ENCODE data around the gene TACSTD2. TPM values are rescaled to one million over a fixed set of nuclear protein-coding genes. Genes with fewer than 3 reads are reported as not detected.

Gene TACSTD2
- total and polyA plus RNA-seq, 2 of the 13 experiments (the other 11 are each of a cell fraction or from before 2014, with no cell fraction given): not detected

- in situ Hi-C loops (cut with HindIII; ENCODE audit: extremely low pct_ligation_motif_present, low pct_unique_long_range_greater_than_20kb) (no loop called here), intact Hi-C loops (cut with micrococcal nuclease; ENCODE audit: unreplicated experiment) (no loop called here)
- H3K36me3 ChIP-seq (replicated peaks in 1 of 2; ENCODE audit: control insufficient read depth in 1 of 2, insufficient read depth in 2 of 2, low read length in 2 of 2): no peaks in the 10 kb centered on the region
- no peak overlapping the region for H2AFZ ChIP-seq (ENCODE audit: low read length)
- H3K9ac ChIP-seq (ENCODE audit: insufficient read depth, low read depth, low read length): no peak overlapping the region
- BruUV-seq (replicated peaks): no TSS peak
- no peak overlapping the region for H3K4me2 ChIP-seq (ENCODE audit: low read depth, low read length)
- no peak overlapping the region for H3K27ac ChIP-seq (ENCODE audit: extremely low read length, insufficient read depth, low read length)
- POLR2A ChIA-PET: no interaction called here
- no peaks in the 10 kb centered on the region for H3K79me2 ChIP-seq (ENCODE audit: insufficient read depth, low read length)
- no peaks in the 10 kb centered on the region for H3K9me3 ChIP-seq (ENCODE audit: low read length)
- WGBS (ENCODE audit: low lambda C conversion rate): 0% methylated on average over 2 of the region's 2 CpGs
- H4K20me1 ChIP-seq (ENCODE audit: insufficient read depth, low read length): no peaks in the 10 kb centered on the region
- no peak overlapping the region for H3K4me3 ChIP-seq (replicated peaks in 1 of 3; ENCODE audit: insufficient read depth in 1 of 3, low read depth in 2 of 3, low read length in 3 of 3)
- CTCF ChIA-PET (ENCODE audit: low intra/inter-chr PET ratio, low total read pairs): no interaction called here
- ATAC-seq (no peak), FAIRE-seq (no peak), DNase-seq (ENCODE audit: low spot score) (no peak)
- H3K4me1 ChIP-seq (ENCODE audit: insufficient read depth, low read length): peaks cover 28% of the 10 kb centered on the region
- peaks cover 0 to 3% of the 10 kb centered on the region in 2 experiments; a peak in 1 of 5 replicates for H3K27me3 ChIP-seq (ENCODE audit: control insufficient read depth in 1 of 2, insufficient read depth in 2 of 2, low read length in 2 of 2)
- TF ChIP-seq SYNCRIP (IDR thresholded peaks at IDR 0.05; ENCODE audit: insufficient read depth, low read depth, low read length): no peak
- TF ChIP-seq ZNF597 (CRISPR knock-in tag; IDR thresholded peaks at IDR 0.05): no peak
- no peak for TF ChIP-seq ATF4 (CRISPR knock-in tag; IDR thresholded peaks at IDR 0.05)
- TF ChIP-seq MED1 (CRISPR knock-in tag; IDR thresholded peaks at IDR 0.05): no peak
- no peak for TF ChIP-seq KLF12 (CRISPR knock-in tag; IDR thresholded peaks at IDR 0.05; ENCODE audit: borderline replicate concordance)
- no peak for TF ChIP-seq NFE2 (CRISPR knock-in tag; IDR thresholded peaks at IDR 0.05)
- no peak for TF ChIP-seq CBX5 (CRISPR knock-in tag; IDR thresholded peaks at IDR 0.05; ENCODE audit: borderline replicate concordance)
- no peak for TF ChIP-seq SKIL (CRISPR knock-in tag; IDR thresholded peaks at IDR 0.05; ENCODE audit: borderline replicate concordance)
- no peak for TF ChIP-seq BORCS8-MEF2B (CRISPR knock-in tag; IDR thresholded peaks at IDR 0.05)
- TF ChIP-seq TOE1 (CRISPR knock-in tag; IDR thresholded peaks at IDR 0.05): no peak
- TF ChIP-seq ZBTB1 (CRISPR knock-in tag; IDR thresholded peaks at IDR 0.05; ENCODE audit: borderline replicate concordance): no peak
- TF ChIP-seq TAF15 (IDR thresholded peaks at IDR 0.05; ENCODE audit: low read depth, low read length, poor library complexity, severe bottlenecking): no peak
- no peak for TF ChIP-seq ZNF230 (CRISPR knock-in tag; IDR thresholded peaks at IDR 0.05)
- no peak for TF ChIP-seq LBX2 (CRISPR knock-in tag; IDR thresholded peaks at IDR 0.05; ENCODE audit: borderline replicate concordance)
- TF ChIP-seq SMAD3 (CRISPR knock-in tag; IDR thresholded peaks at IDR 0.05): no peak
- TF ChIP-seq ZNF30 (CRISPR knock-in tag; IDR thresholded peaks at IDR 0.05): no peak
These were observed 4.4 kb downstream of the TACSTD2 start for GRCh38 chr1:58572690-58573089.

All from HepG2 (cell line).